Measurements from ENCODE around the gene PACSIN3.

The PACSIN3 gene

GRCh38 chr11:47149782-47150181 lies 36.5 kb downstream of the PACSIN3 start:
- no peak for TF ChIP-seq CTCF (IDR thresholded peaks at IDR 0.05; ENCODE audit: low read depth, low read length)
- H3K4me3 ChIP-seq (ENCODE audit: low read depth, low read length) = no peak overlapping the region

- no peak for TF ChIP-seq CTCF (IDR thresholded peaks at IDR 0.05; ENCODE audit: low read depth, low read length)
- H3K4me3 ChIP-seq (ENCODE audit: low read depth, low read length) = no peak overlapping the region
Observed at GRCh38 chr11:47148903-47149531, 37.2 kb downstream of the PACSIN3 start.

GRCh38 chr11:47148270-47148669 lies 38.0 kb downstream of the PACSIN3 start:
- H3K4me3 ChIP-seq (ENCODE audit: low read depth, low read length) = no peak overlapping the region
- no peak for TF ChIP-seq CTCF (IDR thresholded peaks at IDR 0.05; ENCODE audit: low read depth, low read length)

- no peak for TF ChIP-seq CTCF (IDR thresholded peaks at IDR 0.05; ENCODE audit: low read depth, low read length)
- no peak overlapping the region for H3K4me3 ChIP-seq (ENCODE audit: low read depth, low read length)
Observed at GRCh38 chr11:47147681-47148080, 38.6 kb downstream of the PACSIN3 start.

GRCh38 chr11:47147250-47147649 lies 39.0 kb downstream of the PACSIN3 start:
- H3K4me3 ChIP-seq (ENCODE audit: low read depth, low read length) = no peak overlapping the region
- no peak for TF ChIP-seq CTCF (IDR thresholded peaks at IDR 0.05; ENCODE audit: low read depth, low read length)

- H3K4me3 ChIP-seq (ENCODE audit: low read depth, low read length) = no peak overlapping the region
- no peak for TF ChIP-seq CTCF (IDR thresholded peaks at IDR 0.05; ENCODE audit: low read depth, low read length)
Observed at GRCh38 chr11:47144541-47144940, 41.7 kb downstream of the PACSIN3 start.

GRCh38 chr11:47143322-47143721 lies 42.9 kb downstream of the PACSIN3 start:
- no peak overlapping the region for H3K4me3 ChIP-seq (ENCODE audit: low read depth, low read length)
- TF ChIP-seq CTCF (IDR thresholded peaks at IDR 0.05; ENCODE audit: low read depth, low read length) = no peak

Measured in WI38 (cell line).